ENCODE measurements around the gene BMI1. TPM values are rescaled to one million over a fixed set of nuclear protein-coding genes. Genes with fewer than 3 reads are reported as not detected.
"Not testable (repeated sequence)": the region's sequence is repeated elsewhere in the genome, so short reads cannot be mapped to it uniquely, and the experiment has no call there.

BMI1 gene
- total and polyA plus RNA-seq, 2 experiments from 2014 or later, result 2.3 to 10.7 TPM

DNA sequence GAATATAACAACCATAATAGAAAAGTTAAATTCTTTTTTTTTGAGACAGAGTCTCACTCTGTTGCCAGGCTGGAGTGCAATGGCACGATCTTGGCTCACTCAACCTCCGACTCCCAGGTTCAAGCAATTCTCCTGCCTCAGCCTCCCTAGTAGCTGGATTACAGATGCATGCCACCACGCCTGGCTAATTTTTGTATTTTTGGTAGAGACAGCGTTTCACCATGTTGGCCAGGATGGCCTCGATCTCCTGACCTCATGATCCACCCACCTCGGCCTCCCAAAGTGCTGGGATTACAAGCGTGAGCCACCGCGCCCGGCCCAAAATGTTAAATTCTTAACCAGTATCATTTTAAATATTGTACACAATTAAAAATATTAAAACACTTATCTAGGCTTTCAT is 10.9 kb upstream of the BMI1 start:
- peaks cover 12% of the 10 kb centered on the region for H3K27me3 Mint-ChIP-seq (ENCODE audit: insufficient read depth, low read depth, poor library complexity)
- H3K27ac ChIP-seq (ENCODE audit: low read depth); H3K4me2 ChIP-seq; H3K4me3 ChIP-seq; H2AFZ ChIP-seq; H3K4me1 Mint-ChIP-seq; H3K9me3 Mint-ChIP-seq; H3K27ac Mint-ChIP-seq; H3F3A ChIP-seq (replicated peaks; ENCODE audit: low read depth); H3K4me1 ChIP-seq (ENCODE audit: insufficient read depth); H3K79me2 ChIP-seq (replicated peaks; ENCODE audit: insufficient read depth); DNase-seq (ENCODE audit: low spot score); H4K20me1 ChIP-seq (replicated peaks; ENCODE audit: insufficient read depth); H3K4me3 Mint-ChIP-seq; ATAC-seq; H3K9me2 ChIP-seq (ENCODE audit: insufficient read depth); H3K36me3 Mint-ChIP-seq (ENCODE audit: low read depth); H3K36me3 ChIP-seq (ENCODE audit: insufficient read depth): not testable (repeated sequence)
- H3K27me3 ChIP-seq (ENCODE audit: insufficient read depth), result peaks cover 40% of the 10 kb centered on the region

DNA sequence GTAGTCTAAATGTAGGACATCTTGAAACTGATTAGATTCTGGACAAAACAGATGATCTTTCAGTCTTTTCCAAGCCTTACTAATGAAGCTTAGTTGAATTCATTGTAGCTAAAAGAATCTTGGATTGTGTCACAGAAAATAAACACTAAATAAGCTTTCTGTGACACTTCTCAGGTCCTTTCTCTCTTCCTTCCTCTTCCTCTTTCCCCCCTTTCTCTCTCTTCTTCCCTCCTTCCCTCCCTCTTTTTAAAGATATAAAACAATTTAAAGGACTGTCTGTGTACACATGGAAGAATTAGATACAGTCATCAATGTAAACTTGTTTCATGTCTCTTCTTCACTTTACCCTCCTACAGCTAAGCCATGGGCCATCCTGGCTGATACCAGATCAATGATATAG is 10.0 kb upstream of the BMI1 start:
- Histone ChIP-seq H3K4me3 (no peak overlapping the region), H3K9me2 (ENCODE audit: insufficient read depth) (no peaks in the 10 kb centered on the region), H3K36me3 (ENCODE audit: insufficient read depth) (no peaks in the 10 kb centered on the region), H3K27me3 (ENCODE audit: insufficient read depth) (peaks cover 49% of the 10 kb centered on the region), H3K4me2 (no peak overlapping the region), H3F3A (replicated peaks; ENCODE audit: low read depth) (no peaks in the 10 kb centered on the region; the same call in 1 of the 2 replicates), H3K79me2 (replicated peaks; ENCODE audit: insufficient read depth) (no peaks in the 10 kb centered on the region), H3K27ac (ENCODE audit: low read depth) (no peak overlapping the region), H3K4me1 (ENCODE audit: insufficient read depth) (peaks cover 12% of the 10 kb centered on the region), H4K20me1 (replicated peaks; ENCODE audit: insufficient read depth) (peaks cover 6% of the 10 kb centered on the region; the same call in 1 of the 2 replicates), H2AFZ (no peak overlapping the region)
- H3K27ac Mint-ChIP-seq, result no peak overlapping the region
- ATAC-seq (no peak), DNase-seq (ENCODE audit: low spot score) (no peak)
- H3K36me3 Mint-ChIP-seq (ENCODE audit: low read depth), result no peaks in the 10 kb centered on the region
- peaks cover 21% of the 10 kb centered on the region for H3K27me3 Mint-ChIP-seq (ENCODE audit: insufficient read depth, low read depth, poor library complexity)
- no peak overlapping the region for H3K4me3 Mint-ChIP-seq
- H3K4me1 Mint-ChIP-seq, result peaks cover 7% of the 10 kb centered on the region; the same call in 1 of the 3 replicates
- no peaks in the 10 kb centered on the region for H3K9me3 Mint-ChIP-seq
- TF ChIP-seq, protein P1, sequence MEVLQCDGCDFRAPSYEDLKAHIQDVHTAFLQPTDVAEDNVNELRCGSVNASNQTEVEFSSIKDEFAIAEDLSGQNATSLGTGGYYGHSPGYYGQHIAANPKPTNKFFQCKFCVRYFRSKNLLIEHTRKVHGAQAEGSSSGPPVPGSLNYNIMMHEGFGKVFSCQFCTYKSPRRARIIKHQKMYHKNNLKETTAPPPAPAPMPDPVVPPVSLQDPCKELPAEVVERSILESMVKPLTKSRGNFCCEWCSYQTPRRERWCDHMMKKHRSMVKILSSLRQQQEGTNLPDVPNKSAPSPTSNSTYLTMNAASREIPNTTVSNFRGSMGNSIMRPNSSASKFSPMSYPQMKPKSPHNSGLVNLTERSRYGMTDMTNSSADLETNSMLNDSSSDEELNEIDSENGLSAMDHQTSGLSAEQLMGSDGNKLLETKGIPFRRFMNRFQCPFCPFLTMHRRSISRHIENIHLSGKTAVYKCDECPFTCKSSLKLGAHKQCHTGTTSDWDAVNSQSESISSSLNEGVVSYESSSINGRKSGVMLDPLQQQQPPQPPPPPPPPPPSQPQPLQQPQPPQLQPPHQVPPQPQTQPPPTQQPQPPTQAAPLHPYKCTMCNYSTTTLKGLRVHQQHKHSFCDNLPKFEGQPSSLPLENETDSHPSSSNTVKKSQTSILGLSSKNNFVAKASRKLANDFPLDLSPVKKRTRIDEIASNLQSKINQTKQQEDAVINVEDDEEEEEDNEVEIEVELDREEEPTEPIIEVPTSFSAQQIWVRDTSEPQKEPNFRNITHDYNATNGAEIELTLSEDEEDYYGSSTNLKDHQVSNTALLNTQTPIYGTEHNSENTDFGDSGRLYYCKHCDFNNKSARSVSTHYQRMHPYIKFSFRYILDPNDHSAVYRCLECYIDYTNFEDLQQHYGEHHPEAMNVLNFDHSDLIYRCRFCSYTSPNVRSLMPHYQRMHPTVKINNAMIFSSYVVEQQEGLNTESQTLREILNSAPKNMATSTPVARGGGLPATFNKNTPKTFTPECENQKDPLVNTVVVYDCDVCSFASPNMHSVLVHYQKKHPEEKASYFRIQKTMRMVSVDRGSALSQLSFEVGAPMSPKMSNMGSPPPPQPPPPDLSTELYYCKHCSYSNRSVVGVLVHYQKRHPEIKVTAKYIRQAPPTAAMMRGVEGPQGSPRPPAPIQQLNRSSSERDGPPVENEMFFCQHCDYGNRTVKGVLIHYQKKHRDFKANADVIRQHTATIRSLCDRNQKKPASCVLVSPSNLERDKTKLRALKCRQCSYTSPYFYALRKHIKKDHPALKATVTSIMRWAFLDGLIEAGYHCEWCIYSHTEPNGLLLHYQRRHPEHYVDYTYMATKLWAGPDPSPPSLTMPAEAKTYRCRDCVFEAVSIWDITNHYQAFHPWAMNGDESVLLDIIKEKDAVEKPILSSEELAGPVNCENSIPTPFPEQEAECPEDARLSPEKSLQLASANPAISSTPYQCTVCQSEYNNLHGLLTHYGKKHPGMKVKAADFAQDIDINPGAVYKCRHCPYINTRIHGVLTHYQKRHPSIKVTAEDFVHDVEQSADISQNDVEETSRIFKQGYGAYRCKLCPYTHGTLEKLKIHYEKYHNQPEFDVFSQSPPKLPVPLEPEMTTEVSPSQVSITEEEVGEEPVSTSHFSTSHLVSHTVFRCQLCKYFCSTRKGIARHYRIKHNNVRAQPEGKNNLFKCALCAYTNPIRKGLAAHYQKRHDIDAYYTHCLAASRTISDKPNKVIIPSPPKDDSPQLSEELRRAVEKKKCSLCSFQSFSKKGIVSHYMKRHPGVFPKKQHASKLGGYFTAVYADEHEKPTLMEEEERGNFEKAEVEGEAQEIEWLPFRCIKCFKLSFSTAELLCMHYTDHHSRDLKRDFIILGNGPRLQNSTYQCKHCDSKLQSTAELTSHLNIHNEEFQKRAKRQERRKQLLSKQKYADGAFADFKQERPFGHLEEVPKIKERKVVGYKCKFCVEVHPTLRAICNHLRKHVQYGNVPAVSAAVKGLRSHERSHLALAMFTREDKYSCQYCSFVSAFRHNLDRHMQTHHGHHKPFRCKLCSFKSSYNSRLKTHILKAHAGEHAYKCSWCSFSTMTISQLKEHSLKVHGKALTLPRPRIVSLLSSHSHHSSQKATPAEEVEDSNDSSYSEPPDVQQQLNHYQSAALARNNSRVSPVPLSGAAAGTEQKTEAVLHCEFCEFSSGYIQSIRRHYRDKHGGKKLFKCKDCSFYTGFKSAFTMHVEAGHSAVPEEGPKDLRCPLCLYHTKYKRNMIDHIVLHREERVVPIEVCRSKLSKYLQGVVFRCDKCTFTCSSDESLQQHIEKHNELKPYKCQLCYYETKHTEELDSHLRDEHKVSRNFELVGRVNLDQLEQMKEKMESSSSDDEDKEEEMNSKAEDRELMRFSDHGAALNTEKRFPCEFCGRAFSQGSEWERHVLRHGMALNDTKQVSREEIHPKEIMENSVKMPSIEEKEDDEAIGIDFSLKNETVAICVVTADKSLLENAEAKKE (CRISPR knock-in tag; IDR thresholded peaks at IDR 0.05), result no peak
- TF ChIP-seq ZNF331 (CRISPR knock-in tag; IDR thresholded peaks at IDR 0.05; ENCODE audit: low read depth) (no peak), ZNF114 (CRISPR knock-in tag; IDR thresholded peaks at IDR 0.05) (no peak), NANOG (IDR thresholded peaks at IDR 0.05; ENCODE audit: borderline replicate concordance) (no peak), EZH2phosphoT487 (IDR thresholded peaks at IDR 0.05; ENCODE audit: unreplicated experiment) (no peak), JUNB (IDR thresholded peaks at IDR 0.05; ENCODE audit: unreplicated experiment) (no peak), POLR2AphosphoS5 (IDR thresholded peaks at IDR 0.05; ENCODE audit: low read depth) (no peak)
- TF ChIP-seq, protein P2, sequence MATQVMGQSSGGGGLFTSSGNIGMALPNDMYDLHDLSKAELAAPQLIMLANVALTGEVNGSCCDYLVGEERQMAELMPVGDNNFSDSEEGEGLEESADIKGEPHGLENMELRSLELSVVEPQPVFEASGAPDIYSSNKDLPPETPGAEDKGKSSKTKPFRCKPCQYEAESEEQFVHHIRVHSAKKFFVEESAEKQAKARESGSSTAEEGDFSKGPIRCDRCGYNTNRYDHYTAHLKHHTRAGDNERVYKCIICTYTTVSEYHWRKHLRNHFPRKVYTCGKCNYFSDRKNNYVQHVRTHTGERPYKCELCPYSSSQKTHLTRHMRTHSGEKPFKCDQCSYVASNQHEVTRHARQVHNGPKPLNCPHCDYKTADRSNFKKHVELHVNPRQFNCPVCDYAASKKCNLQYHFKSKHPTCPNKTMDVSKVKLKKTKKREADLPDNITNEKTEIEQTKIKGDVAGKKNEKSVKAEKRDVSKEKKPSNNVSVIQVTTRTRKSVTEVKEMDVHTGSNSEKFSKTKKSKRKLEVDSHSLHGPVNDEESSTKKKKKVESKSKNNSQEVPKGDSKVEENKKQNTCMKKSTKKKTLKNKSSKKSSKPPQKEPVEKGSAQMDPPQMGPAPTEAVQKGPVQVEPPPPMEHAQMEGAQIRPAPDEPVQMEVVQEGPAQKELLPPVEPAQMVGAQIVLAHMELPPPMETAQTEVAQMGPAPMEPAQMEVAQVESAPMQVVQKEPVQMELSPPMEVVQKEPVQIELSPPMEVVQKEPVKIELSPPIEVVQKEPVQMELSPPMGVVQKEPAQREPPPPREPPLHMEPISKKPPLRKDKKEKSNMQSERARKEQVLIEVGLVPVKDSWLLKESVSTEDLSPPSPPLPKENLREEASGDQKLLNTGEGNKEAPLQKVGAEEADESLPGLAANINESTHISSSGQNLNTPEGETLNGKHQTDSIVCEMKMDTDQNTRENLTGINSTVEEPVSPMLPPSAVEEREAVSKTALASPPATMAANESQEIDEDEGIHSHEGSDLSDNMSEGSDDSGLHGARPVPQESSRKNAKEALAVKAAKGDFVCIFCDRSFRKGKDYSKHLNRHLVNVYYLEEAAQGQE (IDR thresholded peaks at IDR 0.05; ENCODE audit: unreplicated experiment), result no peak
- TF ChIP-seq, protein P3, sequence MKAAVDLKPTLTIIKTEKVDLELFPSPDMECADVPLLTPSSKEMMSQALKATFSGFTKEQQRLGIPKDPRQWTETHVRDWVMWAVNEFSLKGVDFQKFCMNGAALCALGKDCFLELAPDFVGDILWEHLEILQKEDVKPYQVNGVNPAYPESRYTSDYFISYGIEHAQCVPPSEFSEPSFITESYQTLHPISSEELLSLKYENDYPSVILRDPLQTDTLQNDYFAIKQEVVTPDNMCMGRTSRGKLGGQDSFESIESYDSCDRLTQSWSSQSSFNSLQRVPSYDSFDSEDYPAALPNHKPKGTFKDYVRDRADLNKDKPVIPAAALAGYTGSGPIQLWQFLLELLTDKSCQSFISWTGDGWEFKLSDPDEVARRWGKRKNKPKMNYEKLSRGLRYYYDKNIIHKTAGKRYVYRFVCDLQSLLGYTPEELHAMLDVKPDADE (IDR thresholded peaks at IDR 0.05), result no peak
- TF ChIP-seq, protein P4, sequence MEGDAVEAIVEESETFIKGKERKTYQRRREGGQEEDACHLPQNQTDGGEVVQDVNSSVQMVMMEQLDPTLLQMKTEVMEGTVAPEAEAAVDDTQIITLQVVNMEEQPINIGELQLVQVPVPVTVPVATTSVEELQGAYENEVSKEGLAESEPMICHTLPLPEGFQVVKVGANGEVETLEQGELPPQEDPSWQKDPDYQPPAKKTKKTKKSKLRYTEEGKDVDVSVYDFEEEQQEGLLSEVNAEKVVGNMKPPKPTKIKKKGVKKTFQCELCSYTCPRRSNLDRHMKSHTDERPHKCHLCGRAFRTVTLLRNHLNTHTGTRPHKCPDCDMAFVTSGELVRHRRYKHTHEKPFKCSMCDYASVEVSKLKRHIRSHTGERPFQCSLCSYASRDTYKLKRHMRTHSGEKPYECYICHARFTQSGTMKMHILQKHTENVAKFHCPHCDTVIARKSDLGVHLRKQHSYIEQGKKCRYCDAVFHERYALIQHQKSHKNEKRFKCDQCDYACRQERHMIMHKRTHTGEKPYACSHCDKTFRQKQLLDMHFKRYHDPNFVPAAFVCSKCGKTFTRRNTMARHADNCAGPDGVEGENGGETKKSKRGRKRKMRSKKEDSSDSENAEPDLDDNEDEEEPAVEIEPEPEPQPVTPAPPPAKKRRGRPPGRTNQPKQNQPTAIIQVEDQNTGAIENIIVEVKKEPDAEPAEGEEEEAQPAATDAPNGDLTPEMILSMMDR (conservative IDR thresholded peaks at IDR 0.05; ENCODE audit: low read depth in 2 of 2), result no peak
